ENCODE measurements around the gene WDR49.
"Not testable (repeated sequence)": the region's sequence is repeated elsewhere in the genome, so short reads cannot be mapped to it uniquely, and the experiment has no call there.

WDR49 gene

GRCh38 chr3:167653760-167654159 is at the start of gene WDR49:
Gene WDR49, minus strand, starts transcription at chr3:167653942. Its CDS starts 517 bp downstream, at chr3:167653425.
- no peak for DNase-seq

DNA sequence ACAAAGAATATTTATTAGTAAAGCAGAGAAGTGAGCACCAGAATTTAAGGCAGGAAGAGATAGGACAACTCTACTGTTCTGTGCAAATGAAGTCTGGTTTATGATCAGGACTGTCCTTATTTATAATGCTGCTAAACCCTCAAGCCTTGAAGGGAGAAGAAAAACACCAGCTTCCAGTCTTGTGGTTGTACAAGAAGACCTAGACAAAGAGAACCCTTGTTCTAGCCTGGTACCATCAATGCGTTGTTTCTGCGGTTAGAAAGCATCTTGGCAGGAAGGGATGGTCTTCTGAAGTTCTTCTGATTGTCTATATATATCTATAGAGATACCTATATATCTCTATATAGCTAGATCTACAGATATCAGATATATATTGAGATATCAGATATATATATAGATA is 47.2 kb upstream of the WDR49 start:
- DNase-seq, result no peak

DNA sequence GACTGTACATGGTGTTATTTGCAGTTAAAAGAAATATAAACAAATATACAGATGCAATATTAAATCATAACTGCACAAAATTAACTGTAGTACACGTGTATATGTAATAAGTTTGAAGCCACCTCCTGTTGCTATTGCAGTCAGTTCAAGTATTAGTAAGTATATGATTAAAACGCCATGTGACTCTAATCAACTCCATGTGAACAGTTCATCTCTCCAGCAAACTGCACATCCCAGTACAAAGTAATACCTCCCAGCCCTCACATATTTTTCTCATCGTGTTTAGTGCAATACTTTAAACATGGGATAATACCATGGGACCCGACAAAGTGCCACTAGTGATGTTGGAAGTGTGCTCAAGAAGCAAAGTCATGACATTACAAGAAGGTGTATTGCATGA is 46.3 kb upstream of the WDR49 start:
- no peak for DNase-seq

GRCh38 chr3:167694121-167694520 is 40.4 kb upstream of the WDR49 start:
- DNase-seq, result no peak

- DNase-seq, result peak; percentile 85
Observed at GRCh38 chr3:167691366-167691765, 37.6 kb upstream of the WDR49 start.

GRCh38 chr3:167684388-167684993 is 30.7 kb upstream of the WDR49 start:
- DNase-seq, result peak; percentile 76

- no peak for DNase-seq
Observed at GRCh38 chr3:167679526-167679925, 25.8 kb upstream of the WDR49 start.

DNA sequence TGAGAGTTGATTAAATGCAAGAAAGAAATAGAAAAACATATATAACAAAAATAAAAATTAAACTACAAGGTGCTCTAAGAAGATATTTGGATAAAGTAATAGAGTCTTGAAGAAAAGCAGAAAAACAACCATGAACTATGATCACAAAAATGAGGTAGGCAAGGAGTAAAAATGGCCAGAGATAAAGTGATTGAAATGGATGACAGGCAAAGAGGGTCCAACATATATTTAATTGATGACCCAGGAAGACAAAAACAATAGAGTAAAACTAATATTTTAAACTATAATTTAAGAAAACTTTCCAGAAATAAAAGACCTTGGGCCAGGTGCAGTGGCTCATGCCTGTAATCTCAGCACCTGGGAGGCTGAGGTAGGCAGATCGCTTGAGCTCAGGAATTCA is 22.1 kb upstream of the WDR49 start:
- DNase-seq, result no peak

DNA sequence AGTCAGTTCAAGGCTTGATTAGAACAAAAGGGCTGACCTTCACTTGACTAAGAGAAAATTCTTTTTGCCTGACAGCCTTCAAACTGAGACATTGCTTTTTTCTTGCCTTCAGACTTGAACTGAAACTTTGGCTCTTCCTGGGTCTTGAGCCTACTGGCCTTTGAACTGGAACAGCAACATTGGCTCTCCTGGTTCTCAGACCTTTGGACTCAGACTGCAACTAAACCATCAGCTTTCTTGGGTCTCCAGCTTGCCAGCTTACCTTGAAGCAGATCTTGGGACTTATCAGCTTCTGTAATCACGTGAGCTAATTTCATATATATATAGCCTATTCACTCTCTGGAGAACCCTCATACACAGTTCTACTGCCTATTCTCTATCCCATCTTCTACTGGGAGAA is 19.5 kb upstream of the WDR49 start:
- DNase-seq, result no peak

DNA sequence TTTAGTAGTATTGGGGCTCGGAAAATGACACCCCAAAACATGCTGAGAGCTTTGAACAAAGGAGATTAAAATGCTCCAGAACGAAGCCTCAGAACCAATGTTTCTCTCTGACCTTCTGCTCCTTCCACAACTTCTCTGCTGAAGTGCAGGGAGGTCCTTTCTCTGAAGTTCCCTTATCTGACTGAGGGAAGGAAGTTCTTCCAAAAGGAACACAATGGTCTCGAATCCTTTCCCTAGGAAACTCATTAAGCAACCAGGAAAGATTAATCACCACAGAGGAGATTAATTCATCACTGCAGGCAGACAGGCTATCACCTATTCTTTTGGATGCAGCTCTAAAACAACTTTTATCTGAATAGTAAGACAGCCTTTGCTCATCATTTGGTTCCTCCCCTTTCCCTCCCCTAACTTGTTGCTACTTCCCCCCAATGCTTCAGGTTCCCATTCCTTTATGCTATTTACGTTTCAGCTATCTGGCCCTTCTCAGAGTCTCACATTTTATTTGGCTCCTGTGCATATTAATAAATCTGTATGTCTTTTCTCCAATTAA is 18.2 kb upstream of the WDR49 start:
- DNase-seq, result no peak

DNA sequence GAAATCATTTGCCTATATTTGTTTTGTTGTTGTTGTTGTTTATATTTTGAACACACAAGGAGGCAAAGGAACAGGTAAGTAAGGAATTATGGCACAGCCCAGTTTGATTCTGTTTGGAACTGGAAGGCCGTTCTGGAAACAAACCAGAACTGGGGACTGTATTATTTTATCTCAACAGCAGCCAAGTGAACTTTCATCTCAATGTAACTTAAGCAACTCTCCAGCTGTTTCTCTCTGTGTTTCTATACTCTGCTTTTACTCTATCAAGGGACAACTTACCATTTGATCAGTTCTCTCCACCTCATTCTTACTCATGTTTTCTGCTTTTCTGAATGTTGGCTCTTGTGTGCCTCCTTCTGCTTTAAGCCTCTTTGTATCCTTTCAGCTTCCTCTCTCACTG is 16.0 kb upstream of the WDR49 start:
- no peak for DNase-seq

GRCh38 chr3:167668651-167669050 is 14.9 kb upstream of the WDR49 start:
- no peak for DNase-seq

GRCh38 chr3:167666563-167666962 is 12.8 kb upstream of the WDR49 start:
- no peak for DNase-seq

- DNase-seq, result no peak
Observed at GRCh38 chr3:167662919-167663400, 9.2 kb upstream of the WDR49 start.

- DNase-seq, result no peak
Observed at GRCh38 chr3:167657684-167658225, 4.0 kb upstream of the WDR49 start.

DNA sequence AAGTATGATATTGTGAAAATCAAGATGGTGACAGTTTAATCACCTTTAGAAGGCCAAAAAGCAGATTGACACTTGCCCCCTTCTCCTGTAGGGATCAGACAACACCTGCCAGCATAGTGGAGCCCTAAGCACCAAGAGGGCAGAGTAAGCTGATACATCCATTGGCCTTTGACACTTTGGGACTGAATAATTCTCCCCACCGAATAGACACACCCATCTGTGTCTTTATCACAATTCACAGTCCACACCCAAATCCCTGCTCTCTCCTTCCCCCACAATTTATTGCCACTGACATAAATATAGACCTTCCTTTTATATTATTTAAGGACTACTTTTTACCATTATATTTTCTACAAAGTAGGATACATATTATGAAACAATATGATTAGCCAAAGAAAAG is 3.1 kb upstream of the WDR49 start:
- no peak for DNase-seq

- DNase-seq, result no peak
Observed at GRCh38 chr3:167653155-167653554, 587 bp downstream of the WDR49 start.

DNA sequence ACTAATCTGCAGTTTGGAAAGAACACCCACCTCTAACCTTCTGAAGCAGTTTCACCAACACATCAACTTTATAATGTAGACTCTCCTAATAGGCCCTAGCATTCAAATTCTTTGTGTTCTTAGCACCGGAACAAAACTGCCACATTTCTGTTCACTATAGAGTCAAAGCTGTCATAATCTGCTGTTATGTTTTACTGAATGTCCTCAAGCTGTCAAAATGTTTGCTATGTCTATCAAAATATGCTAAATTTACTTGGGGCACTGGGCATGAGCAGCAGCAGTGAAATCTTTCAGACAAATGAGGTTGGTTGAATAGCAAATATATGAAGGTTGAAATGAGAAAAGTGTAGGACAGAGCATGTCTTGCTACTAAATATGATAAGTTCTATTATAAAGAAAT is 1.9 kb downstream of the WDR49 start:
- no peak for DNase-seq

DNA sequence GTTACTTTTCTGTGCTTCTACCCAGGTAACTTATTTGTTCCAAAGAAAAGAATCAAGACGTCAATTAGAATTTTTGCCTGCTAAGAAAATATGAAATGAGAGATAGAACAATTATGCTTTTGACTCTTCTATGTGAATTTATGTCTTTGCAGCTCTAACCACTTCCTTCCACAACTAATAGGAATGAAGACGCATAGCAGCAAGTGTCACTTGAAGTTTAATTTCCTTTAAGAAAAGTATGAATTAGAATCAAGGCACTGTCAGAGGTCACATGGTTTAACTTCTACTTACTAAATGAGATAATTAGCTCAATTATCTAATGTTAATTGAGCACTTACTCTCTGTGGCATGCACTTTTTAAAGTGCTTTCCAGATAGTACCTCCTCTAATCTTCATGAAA is 3.3 kb downstream of the WDR49 start:
- DNase-seq, result no peak

DNA sequence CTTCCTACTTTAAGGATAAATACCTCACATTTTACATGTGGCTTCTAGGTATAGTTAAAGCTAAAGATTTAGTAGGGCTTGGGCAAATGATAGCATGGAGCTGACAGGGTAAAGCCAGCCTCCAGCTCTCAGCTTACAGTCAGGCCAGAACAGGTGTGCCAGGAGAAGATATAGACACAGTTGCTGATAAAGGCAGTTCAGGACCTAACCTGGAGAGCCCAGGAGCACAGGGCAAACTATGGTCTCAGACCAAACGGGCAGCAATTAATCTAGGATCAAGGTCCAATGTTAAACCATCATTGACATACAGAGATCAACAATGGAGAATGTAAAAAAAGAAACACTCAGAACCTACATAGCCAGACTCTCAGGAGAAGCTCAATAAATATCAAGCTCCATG is 4.0 kb downstream of the WDR49 start:
- no peak for DNase-seq

- no peak for DNase-seq
Observed at GRCh38 chr3:167644611-167645010, 9.1 kb downstream of the WDR49 start.

GRCh38 chr3:167631471-167631870 is 22.3 kb downstream of the WDR49 start:
- DNase-seq, result no peak

GRCh38 chr3:167626490-167626889 is 27.3 kb downstream of the WDR49 start:
- DNase-seq, result no peak

DNA sequence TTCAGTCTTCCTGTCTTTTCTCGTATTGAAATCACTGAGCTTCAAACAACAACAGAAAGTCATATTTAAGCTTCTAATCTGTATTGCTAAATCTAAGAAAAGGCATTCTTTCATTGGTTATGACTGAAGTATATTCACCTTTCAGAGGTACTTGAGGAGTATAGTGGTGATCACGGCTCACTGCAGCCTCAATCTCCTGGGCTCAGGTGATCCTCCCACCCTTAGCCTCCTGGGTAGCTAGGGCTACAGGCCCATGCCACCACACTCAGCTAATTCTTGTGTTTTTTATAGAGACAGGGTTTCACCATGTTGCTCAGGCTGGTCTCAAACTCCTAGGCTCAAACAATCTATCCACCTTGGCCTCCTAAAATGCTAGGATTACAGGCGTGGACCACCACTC is 38.7 kb downstream of the WDR49 start:
- DNase-seq, result no peak

DNA sequence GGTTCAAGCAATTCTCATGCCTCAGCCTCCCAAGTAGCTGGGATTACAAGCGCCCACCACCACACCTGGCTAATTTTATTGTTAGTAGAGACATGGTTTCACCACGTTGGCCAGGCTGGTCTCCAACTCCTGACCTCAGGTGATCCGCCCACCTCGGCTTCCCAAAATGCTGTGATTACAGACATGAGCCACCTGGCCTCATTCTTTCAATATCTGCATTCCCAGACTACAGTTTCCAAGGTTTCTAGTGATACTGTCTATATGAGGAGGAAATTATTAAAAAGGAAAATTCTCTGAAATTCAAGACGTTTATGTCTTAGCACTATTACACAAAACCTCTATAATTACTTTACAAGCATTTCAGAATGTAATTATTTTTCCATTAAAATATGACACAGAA is 39.5 kb downstream of the WDR49 start:
- not testable (repeated sequence) for DNase-seq
